Activated naive CD4-positive, alpha-beta T cell treated with Interleukin-2 at 50 U/mL for 16 hours (primary cell): ENCODE measurements around the gene EPS8L3.
"Not testable (repeated sequence)": the region's sequence is repeated elsewhere in the genome, so short reads cannot be mapped to it uniquely, and the experiment has no call there.

ENCODE experiments used
- DNase-seq: peaks from one replicate; pipeline ENCODE4 v3.0.0-alpha.2; 2020

The EPS8L3 gene

DNA sequence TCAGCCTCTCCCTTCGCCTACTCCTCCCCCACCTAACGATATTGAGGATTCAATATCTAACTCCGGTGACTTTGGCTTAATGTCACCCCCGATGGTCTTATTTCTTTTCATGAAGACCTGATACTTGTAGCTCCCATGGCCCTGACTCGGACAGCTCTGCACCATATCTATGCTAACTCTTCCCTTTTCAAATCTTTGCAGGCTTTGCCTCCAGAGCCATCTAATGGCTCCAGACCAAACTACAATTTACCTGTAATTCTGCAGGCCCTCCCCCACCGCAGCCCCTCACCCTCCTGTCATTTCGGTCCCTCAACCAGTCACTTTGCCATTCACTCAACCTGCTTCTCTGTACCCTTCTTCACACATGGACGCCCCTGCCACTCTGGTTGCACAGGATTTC, 59.5 kb downstream of the EPS8L3 start:
- no peak for DNase-seq

DNA sequence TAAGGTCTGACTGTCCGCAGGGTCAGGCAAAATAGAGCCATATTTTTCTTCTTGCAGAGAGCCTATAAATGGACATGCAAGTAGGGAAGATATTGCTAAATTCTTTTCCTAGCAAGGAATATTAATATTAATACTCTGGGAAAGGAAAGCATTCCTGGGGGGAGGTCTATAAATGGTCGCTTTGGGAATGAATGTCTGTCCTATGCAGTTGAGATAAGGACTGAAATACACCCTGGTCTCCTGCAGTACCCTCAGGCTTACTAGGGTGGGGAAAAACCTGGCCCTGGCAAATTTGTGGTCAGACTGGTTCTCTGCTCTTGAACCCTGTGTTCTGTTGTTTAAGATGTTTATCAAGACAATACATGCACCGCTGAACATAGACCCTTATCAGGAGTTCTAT, 60.8 kb downstream of the EPS8L3 start:
- DNase-seq: not testable (repeated sequence)
